ENCODE data around the gene TPM4.
"Not testable (repeated sequence)": the region's sequence is repeated elsewhere in the genome, so short reads cannot be mapped to it uniquely, and the experiment has no call there.

The TPM4 gene

DNA sequence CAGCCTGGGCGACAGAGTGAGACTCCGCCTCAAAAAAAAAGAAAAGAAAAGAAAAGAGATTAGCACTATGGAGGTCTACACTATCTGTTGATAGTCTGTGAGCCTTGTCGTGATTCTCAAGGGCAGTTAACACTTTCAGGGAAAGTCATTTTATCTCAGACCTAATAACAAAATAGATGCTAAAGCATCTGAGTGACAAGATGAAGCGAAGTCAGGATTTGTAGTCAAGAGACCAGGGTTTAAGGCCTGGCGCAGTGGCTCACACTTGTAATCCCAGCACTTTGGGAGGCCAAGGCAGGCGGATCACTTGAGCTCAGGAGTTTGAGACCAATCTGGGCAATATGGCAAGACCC is 22.1 kb downstream of the TPM4 start:
- DNase-seq (ENCODE audit: low spot score): no peak

DNA sequence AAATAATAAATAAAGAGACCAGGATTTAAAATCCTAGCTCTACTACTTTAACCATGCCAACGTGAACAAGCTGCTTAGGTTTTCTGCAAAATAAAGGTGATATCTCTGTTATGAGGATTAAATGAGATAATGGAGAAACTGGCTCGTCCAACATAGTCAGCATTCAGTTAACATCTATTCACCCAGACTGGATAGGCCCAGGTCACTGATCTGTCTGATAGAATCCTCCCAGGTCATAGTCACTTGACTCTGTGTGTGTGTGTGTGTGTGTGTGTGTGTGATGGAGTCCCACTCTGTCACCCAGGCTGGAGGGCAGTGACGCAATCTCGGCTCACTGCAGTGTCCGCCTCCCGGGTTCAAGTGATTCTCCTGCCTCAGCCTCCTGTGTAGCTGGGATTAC is 22.5 kb downstream of the TPM4 start:
- no peak for DNase-seq (ENCODE audit: low spot score)

DNA sequence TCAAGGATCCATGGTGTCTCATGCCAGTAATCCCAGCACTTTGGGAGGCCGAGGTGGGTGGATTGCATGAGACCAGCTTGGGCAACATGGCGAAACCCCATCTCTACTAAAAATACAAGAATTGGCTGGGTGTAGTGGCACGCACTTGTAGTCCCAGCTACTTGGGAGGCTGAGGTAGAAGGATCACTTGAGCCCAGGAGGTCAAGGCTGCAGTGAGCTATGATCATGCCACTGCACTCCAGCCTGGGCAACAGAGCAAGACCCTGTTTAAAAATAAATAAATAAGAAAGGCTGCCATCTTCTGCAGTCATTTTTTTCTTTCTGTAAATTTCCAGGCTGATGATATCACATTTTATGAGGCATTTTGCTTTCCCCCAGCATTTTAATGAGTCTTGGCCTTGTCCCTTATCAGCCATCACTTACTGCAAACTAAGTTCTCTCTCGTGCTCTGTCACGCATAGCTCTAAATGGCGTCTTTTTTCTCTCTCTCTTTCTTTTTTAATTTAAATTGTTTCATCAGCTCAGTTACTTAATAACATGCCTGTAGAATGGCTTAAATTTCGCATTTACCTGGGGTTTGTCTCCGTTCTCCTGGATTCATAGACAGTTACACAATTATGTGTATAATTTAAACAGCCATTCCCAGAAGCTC is 23.1 kb downstream of the TPM4 start:
- DNase-seq (ENCODE audit: low spot score): not testable (repeated sequence)

DNA sequence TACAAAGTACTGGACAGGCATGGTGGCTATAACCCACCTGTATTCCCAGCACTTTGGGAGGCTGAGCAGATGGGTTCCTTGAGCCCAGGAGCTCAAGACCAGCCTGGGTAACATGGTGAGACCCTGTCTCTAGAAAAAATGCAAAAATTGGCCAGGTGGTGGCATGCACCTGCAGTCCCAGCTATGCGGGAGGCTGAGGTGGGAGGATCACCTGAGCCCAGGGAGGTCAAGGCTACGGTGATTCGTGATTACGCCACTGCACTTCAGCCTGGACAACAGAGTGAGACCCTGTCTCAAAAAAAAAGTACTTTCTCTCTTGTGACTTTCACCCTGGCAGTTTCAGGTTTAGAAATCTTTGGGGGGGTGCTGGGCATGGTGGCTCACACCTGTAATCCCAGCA is 24.2 kb downstream of the TPM4 start:
- no peak for DNase-seq (ENCODE audit: low spot score)

DNA sequence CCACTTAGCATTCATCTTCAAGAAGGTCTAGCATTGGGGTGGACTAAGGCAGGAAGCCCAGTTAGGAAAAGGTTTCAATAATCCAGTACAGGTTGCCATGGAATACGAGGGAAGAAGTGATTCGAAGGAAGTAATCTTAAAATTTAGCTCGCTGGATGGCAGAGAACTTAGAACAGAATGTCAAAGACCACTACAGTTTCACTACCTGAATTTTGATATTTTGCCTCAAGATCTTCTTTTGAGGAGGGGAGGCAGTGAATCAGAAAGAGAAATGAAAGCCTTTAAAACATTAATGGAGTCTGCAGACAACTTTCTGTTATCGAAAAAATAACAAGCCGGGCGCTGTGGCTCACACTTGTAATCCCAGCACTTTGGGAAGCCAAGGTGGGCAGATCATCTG is 28.4 kb downstream of the TPM4 start:
- no peak for DNase-seq (ENCODE audit: low spot score)

DNA sequence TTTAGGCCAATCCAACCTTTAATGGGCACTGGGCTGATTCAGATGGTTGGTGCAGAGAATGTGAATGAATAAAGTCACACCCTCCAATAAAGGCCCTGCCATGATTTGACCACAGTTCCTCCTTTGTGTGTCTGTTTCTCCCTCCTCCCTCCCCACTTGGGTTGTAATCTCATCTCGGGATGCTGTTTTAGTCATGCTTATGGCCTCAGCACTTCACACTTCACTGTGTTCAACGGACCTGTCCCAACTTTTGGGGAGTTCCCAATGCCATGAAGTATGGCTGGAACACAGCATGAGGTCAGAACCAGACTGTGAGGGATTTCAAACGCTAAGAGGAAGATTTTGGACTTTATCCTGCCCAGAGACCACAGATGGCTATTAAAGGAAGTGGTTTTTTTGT is 29.8 kb downstream of the TPM4 start:
- DNase-seq (ENCODE audit: low spot score): no peak

DNA sequence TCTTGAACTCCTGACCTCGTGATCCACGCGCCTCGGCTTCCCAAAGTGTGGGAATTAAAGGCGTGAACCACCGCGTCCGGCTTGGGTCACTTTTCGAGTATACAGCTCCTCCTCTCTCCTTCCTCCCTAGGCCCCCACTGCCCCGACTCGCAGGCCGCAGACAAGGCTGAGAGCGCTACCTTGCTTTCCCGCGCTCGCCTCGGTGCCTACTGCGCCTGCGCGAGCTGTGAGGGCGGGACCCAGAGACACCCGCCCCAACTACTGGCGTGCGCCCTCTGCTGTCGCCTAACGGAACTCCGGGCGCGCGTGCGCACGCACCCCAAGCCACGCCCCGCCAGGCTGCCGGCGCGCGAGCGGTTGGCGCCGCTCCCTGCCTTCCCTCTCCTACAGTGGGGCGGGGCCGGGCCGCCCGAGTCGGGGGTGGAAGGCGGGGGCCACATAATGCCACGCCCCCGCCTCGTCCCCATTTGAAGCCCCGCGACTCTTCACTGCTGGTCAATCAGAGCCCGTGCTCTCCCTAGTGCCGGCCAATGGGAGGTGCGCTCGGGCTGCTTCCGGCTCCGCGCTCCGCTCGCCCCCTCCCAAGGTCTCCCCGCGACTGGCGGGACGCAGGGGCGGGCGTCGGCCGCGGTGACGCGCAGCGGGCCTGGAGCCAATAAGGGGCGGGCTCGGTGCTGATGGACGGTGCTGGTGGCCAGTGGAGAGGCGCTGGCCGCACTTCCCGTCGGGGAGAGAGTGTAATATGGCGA is 35.0 kb downstream of the TPM4 start, which contains the start of gene RAB8A:
Gene RAB8A, plus strand, starts transcription at position 730 of the 749 bp plus-strand sequence. Its CDS starts 13 bp downstream, at position 743.
- DNase-seq (ENCODE audit: low spot score): peak; percentile 98

DNA sequence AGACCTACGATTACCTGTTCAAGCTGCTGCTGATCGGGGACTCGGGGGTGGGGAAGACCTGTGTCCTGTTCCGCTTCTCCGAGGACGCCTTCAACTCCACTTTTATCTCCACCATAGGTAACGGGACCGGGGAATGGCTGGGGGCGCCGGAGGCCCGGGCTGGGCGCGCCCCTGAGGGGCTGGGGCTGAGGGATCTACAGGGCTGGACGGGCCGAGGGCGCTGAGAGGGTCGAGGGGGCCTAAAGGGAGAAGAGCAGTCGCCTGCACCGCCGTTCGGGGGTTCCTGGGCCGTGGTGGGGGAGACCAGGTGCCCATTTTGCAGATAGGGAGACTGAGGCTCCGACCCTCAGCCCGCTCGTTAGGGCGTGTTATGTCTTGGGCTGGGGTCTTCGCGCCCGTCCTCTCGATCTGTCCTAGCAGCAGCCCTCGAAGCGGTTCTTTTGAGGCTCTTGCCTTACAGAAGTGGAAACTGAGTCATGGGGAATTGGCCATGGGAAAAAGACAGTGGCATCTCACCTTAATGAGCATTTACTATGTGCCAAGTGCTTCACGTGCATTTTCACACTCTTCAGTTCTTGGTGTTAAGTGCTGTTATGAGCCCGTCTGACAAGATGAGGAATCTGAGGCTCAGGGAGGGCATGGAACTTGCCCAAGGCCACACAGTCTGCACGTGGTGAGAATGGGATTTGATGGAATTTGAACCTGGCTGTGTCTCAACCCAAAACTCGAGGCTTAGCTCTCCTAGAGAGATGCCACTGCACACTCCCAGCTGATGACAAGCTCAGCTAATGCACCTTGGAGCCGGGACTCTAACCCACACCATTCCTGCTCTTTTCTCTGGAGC is 35.8 kb downstream of the TPM4 start:
- peak; percentile 22 for DNase-seq (ENCODE audit: low spot score)

DNA sequence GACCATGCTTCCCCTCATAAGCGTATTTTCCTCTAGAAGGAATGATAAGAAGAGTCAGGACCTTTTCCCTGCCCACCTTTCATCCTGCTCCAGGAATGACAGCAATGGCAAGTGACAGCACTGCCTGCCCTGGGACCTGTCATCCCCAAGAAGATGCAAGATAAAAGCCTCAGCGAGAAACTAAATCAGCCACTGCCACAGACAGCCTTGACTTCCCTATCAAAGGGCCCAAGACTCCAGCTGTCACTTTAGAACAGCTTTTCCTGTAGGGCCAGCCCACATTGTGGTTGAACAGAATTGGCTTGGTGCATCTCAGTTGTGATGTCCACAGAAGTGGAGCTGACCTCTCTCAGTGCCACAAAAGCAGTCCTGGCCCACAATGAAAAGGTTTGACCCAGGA is 36.5 kb downstream of the TPM4 start:
- peak; percentile 12 for DNase-seq (ENCODE audit: low spot score)

DNA sequence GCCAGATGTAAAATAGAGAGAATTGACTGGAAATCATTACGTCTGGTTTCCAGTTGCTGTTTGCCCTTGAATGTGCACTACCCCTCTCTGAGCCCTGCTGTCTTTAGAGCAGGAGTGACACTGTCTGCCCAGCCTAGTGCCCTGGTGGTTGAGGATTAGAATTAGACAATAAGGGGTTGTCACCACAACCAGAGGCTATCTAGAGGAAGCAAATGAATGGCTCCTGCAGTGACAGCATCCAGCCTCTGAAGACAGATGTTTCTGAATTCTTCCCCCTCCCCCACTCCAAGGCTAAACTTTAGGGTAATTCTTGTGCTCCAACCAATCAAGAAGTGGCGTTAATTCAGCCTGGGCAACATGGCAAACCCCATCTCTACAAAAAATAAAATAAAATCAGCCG is 37.4 kb downstream of the TPM4 start:
- DNase-seq (ENCODE audit: low spot score): no peak

DNA sequence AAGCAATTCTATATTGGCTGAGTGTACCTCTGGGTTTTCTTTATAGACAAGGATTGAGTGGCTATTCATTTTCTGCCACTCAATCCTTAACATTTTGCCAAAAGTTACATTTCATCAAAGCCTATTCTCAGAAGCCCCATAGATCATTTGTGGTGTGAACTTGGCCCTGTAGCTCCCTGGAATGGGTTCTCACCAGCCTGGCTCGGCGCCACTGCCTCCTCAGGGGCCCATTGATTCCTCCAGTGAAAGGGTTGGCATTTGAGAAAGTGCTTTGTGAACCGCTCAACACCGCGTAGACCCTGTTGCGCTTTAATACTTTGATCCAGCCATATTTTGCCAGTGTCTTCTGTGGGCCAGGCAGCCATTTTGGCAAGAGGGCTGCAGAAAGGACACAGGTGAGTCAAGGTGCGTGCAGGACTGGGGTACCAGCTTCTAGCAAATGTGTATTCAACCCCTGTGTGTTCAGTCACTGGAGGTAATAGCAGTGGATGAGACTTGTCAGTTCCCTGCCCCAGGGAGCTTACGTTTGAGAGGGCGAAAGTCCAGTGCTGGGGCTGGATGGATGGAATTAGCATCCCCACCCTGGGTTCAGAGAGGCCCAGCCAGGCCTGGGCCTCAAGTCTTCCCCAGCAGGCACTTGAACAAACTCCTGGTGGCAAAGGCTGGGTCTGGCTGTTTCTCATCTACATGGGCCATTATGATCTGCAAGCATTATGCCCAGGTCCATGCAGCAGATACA is 39.2 kb downstream of the TPM4 start:
- no peak for DNase-seq (ENCODE audit: low spot score)

DNA sequence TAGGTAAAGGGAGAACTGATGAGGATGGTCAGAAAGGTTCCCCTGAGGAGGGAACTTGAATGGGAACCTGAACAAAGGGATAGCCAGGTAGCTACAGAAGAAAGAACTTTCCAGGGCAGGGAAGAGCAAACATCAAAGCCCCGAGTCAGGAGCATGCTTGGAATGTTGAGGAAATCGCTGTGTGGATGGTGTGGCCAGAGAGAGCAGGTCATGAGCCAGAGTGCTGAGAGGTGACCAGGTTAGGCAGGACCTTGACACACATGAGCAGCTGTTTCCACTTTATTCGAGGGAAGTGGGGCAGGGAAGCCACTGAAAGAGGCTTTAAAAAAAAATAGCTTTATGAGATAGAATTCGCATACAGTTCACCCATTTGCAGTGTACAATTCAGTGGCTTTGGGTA is 39.8 kb downstream of the TPM4 start:
- DNase-seq (ENCODE audit: low spot score): no peak

DNA sequence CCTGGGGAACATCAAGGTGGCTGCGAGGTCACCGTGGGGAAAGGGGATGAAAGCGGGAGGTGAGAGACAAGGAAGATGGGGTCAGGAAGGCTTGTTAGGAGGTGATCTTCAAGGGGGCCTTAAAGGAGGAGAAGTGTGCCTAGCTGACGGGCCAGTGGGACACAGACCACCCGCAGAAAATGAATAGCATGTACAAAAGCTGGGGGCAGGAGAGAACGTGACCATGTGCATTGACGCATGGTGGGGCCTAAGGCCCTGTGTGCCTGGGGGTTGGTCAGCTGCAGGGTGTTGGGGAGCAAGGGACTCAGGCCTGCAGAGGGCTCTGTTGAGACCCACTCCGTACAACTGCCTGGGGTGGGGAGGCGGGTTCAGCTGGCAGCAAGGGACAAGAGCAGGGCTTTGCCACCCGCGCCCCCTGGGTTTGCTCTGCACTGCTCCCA is 41.3 kb downstream of the TPM4 start:
- DNase-seq (ENCODE audit: low spot score): no peak

DNA sequence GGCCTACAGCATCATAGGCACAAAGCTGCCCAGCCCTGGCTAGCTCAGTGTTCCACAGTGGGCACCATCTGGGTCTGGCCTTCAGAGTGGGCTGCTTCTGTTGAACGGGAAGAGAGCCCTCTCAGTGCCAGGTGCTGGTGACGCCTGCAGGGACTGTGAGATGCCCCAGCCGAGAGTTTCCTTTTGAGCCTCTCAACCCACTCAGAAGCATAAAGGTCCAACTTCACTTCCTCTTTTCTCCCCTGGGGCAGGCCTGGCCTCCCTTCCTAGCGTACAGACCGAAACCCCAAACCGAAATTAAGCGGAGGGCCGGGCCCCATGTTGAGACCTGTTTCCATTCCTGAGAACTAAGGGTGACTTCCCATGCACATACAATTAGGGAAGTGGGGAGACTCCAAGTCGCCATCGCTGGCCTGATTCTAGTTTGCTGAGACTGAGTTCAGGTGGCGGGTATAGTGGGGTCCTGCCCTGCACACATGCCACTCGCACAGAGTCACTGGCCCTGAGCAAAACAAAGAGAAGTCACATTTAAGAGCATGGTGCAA is 42.3 kb downstream of the TPM4 start:
- no peak for DNase-seq (ENCODE audit: low spot score)

DNA sequence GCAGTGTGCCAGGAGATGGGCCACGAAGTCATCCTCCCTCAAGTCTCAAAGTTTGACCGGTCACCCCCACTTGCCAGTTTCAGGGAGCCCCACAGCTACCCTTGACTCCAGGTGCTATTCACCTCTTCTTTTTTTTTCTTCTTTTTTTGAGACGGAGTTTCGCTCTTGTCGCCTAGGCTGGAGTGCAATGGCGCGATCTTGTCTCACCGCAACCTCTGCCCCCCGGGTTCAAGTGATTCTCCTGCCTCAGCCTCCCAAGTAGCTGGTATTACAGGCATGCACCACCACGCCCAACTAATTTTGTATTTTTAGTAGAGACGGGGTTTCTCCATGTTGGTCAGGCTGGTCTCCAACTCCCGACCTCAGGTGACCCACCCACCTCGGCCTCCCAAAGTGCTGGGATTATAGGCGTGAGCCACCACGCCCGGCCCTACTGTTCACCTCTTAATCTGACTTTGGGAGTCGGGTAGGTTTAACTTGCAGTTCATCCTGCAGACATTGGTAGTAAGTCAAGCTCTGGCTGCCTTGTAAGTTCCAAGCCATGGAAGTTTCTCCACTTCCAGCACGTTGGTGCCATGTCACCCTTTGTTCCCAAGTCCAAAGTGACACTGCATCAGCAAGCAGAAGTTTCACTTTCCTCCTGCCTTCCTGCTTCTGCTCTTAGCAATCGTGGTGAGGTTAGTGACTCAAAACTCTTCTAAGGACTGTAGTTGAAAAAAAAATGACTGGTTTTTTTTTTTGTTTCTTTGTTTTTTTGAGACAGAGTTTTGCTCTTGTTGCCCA is 43.0 kb downstream of the TPM4 start:
- DNase-seq (ENCODE audit: low spot score): not testable (repeated sequence)

DNA sequence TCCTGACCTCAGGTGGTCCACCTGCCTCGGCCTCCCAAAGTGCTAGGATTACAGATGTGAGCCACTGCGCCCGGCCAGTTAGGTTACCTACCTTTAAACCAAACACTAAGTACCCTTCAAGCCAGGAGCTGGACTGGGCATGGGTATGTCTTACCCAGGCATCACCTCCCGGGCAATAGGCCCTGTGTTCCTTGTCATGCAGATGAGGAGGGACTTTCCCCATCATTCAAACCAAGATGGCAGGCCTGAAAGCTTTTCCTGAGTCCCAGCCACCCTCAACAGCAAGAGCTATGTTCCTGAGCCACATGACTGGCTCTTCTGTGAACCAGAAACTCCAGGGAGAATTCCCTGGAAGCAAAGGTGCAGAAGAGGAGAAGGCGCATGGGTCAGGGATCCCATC is 44.8 kb downstream of the TPM4 start:
- DNase-seq (ENCODE audit: low spot score): no peak

DNA sequence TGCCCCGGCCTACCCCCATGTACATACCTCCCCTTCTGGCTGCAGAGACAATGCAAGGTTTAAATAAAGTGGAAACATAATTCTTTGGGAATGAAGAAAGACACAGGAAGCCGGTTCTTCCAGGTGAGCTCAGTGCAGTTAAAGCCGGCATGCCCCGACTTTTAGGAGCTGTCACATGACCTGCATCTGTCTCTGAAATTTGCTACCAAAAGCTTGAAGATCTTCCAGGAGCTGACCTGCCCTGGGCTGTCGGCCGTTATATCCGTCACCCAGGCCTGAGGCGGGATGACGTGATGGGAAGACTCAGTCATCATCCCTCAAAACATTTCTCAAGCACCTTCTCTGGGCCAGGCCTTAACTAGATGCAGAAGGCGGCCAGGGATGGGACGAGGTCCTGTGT is 45.7 kb downstream of the TPM4 start:
- no peak for DNase-seq (ENCODE audit: low spot score)

DNA sequence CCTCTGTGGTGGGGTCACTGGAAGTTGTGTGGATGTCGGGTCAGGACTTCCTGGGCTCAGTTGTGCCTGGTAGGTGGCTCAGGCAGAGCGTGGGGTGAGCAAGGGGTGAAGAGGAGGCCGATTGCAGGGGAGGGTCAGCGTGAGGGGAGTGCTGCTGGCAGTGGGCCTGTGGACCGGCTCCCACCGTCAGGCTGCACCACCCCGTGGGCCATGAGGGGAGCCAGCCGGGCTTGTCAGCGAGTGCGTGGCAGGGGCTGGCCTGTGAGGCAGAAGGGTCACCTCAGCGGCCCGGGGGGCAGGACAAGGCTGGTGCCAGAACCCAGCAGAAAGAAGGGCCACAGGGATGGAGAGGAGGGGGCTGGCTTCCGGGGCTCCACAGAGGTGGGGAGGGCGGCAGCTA is 48.7 kb downstream of the TPM4 start:
- no peak for DNase-seq (ENCODE audit: low spot score)

DNA sequence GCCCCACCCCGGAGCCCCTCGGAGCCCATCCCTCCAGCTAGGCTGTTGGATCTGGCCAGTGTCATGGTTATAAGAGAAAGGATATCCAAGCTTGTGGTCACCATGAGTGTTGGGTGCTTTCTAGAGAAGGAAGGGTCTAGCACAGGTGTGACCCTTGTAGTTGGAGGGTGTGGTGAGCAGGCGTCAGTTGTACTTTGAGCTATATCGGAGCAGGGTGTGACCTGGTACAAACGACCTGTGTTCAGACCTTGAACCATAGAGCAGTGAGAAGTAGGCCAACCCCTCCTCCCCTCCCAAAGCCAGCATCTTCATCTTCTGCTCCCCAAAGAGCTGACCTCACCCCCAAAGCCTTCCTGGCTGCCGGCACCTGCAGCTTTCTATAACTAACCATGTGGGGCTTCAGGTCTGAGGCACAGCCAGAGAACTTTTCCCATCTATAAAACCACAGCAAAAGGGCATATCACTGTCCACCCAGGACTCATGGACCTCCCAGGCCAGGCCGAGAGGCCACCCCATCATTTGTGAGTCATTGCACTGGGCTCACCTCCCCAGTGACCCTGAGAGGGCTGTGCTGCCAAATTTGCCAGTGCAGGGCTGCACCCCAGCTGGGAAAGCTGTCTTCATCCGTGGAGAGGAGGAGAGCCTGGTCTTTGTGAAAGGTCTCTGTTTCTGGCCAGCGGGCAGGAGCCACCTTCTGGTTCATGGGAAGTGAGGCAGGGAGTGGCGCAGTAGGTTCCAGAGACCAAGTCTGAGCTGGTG is 49.6 kb downstream of the TPM4 start:
- DNase-seq (ENCODE audit: low spot score): no peak

DNA sequence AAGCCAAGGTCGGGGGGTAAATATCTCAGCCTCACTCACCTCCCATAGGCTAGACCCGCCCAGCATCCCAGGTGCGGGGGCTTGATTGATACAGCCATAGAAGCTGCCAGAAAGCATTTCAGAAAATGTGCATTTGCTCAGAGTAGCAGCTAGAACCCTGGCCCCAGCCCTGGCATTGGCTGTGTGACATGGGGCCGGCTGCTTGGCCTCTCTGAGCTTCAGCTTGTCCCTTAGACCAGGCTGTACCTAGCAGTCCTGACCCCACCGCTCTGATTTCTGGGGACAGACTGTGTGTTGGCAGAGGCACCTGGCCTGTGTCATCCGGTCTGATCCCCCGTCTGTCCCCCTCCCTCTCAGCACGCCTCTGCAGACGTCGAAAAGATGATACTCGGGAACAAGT is 50.8 kb downstream of the TPM4 start:
- no peak for DNase-seq (ENCODE audit: low spot score)
